IPS-18a (cell line): ENCODE results near the gene LRCH1.

Experiments used
- H3K27ac ChIP-seq: one replicate; pipeline ENCODE4 v1.5.1; 2013; ENCODE audit warnings: low read length
- H3K27me3 ChIP-seq: one replicate; pipeline ENCODE4 v1.6.1; 2013; ENCODE audit warnings: mild to moderate bottlenecking, low read length; ENCODE audit not compliant: control insufficient read depth, insufficient read depth
- H3K36me3 ChIP-seq: one replicate; pipeline ENCODE4 v1.6.1; 2013; ENCODE audit warnings: low read depth, low read length; ENCODE audit not compliant: control insufficient read depth
- H3K4me1 ChIP-seq: one replicate; pipeline ENCODE4 v1.6.1; 2013; ENCODE audit warnings: low read depth, low read length; ENCODE audit not compliant: control insufficient read depth
- H3K4me3 ChIP-seq: one replicate; pipeline ENCODE4 v1.5.1; 2013; ENCODE audit warnings: low read length
- H3K9ac ChIP-seq: one replicate; pipeline ENCODE4 v1.6.1; 2013; ENCODE audit warnings: mild to moderate bottlenecking, low read length, moderate library complexity
- H3K9me3 ChIP-seq: one replicate; pipeline ENCODE4 v1.6.1; 2013; ENCODE audit warnings: low read depth, low read length; ENCODE audit not compliant: control insufficient read depth

LRCH1 gene

GRCh38 chr13:46739447-46740098, 186.6 kb downstream of the LRCH1 start:
- H3K27ac ChIP-seq, result no peak overlapping the region
- H3K4me3 ChIP-seq, result no peak overlapping the region
- H3K36me3 ChIP-seq, result no peaks in the 10 kb centered on the region
- no peaks in the 10 kb centered on the region for H3K9me3 ChIP-seq
- H3K4me1 ChIP-seq, result peaks cover 4% of the 10 kb centered on the region
- H3K9ac ChIP-seq, result no peak overlapping the region
- H3K27me3 ChIP-seq, result no peaks in the 10 kb centered on the region

- Histone ChIP-seq H3K27me3 (no peaks in the 10 kb centered on the region), H3K9me3 (no peaks in the 10 kb centered on the region), H3K4me1 (no peaks in the 10 kb centered on the region), H3K36me3 (no peaks in the 10 kb centered on the region), H3K27ac (no peak overlapping the region), H3K4me3 (no peak overlapping the region), H3K9ac (no peak overlapping the region)
These were observed 190.2 kb downstream of the LRCH1 start for GRCh38 chr13:46743191-46743590.

- H3K4me1 ChIP-seq, result no peaks in the 10 kb centered on the region
- H3K36me3 ChIP-seq, result no peaks in the 10 kb centered on the region
- H3K9ac ChIP-seq, result no peak overlapping the region
- no peaks in the 10 kb centered on the region for H3K9me3 ChIP-seq
- no peak overlapping the region for H3K27ac ChIP-seq
- H3K27me3 ChIP-seq, result no peaks in the 10 kb centered on the region
- no peak overlapping the region for H3K4me3 ChIP-seq
These were observed 192.1 kb downstream of the LRCH1 start for GRCh38 chr13:46745062-46745461.

DNA sequence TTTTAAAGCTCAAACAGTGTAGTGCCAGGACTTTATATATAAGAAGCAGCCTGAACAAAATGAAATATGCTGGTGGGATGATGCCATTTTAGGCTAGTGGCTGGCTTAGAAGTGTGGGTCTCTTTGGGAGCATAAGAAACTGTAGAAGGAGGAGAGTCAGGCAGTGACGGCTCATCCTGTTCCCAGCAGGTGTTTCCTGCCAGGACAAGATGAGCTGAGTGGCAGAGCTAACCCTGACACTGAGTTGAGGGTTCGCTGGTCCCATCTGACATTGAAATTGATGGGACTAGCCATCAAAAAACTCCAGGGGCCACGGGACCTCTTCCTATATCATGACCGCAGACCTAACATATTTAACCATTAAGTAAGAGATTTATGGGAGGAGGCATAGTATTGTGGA, 192.7 kb downstream of the LRCH1 start:
- Histone ChIP-seq H3K4me3 (no peak overlapping the region), H3K9me3 (no peaks in the 10 kb centered on the region), H3K27ac (no peak overlapping the region), H3K27me3 (no peaks in the 10 kb centered on the region), H3K9ac (no peak overlapping the region), H3K36me3 (peaks cover 3% of the 10 kb centered on the region), H3K4me1 (no peaks in the 10 kb centered on the region)

DNA sequence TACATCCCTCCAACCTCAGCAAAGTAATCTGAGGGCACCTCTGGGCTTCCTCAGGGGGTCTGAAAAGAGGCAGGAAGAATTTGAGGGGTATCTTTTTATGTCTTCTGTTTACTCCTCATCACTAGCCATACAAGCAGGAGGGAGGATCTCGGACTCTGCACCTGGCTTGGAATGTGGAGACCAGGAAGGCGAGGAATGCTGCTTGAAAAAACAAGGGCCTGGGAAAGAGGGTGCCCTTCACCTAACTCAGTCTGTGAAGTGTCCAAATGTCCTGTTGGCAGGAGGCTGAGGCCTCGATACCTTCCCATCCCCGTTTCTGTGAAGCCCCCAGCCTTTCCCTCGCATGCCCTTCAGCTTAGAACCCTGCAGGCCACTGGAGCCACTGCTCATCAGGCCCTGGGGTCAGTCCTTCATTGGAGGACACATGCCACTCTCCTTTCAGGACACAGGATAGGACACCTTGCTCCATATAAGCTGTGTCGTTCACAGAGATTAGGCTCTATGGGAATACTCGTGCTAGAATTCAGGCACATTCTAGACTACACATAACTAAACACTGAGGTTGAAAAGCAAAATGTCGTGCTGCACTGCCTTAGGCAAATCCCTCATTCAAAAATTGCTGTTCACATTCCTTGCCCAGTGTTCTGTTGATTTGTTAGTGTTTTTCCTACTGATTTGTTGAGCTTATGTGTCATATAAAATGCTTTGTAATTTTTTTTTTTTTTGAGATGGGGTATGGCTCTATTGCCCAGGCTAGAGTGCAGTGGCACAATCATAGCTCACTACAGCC, 194.3 kb downstream of the LRCH1 start:
- Histone ChIP-seq H3K9ac (no peak overlapping the region), H3K27me3 (no peaks in the 10 kb centered on the region), H3K36me3 (peaks cover 3% of the 10 kb centered on the region), H3K4me3 (no peak overlapping the region), H3K9me3 (no peaks in the 10 kb centered on the region), H3K27ac (no peak overlapping the region), H3K4me1 (no peaks in the 10 kb centered on the region)

DNA sequence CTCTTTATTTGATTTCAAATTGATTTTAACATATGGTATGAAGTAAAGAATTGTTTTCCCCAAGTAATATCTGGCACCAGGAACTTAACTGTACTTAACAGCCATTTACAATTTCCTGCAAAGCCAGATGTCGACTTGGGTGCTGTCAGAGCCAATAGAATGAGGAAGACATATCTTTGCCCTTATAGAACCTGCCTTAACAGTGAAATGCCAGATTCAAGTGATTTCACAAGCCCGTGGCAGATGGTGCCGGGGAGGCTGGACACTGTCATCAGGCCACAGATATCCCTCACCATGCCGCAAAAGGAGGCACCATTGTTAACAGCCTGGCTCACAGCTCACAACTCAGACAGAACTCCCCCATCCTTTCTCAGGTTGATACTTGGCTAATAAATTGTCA, 195.3 kb downstream of the LRCH1 start:
- no peak overlapping the region for H3K4me3 ChIP-seq
- no peaks in the 10 kb centered on the region for H3K4me1 ChIP-seq
- no peak overlapping the region for H3K9ac ChIP-seq
- no peaks in the 10 kb centered on the region for H3K27me3 ChIP-seq
- H3K9me3 ChIP-seq, result no peaks in the 10 kb centered on the region
- H3K36me3 ChIP-seq, result peaks cover 3% of the 10 kb centered on the region
- H3K27ac ChIP-seq, result no peak overlapping the region

- peaks cover 3% of the 10 kb centered on the region for H3K36me3 ChIP-seq
- no peak overlapping the region for H3K27ac ChIP-seq
- no peaks in the 10 kb centered on the region for H3K9me3 ChIP-seq
- H3K9ac ChIP-seq, result no peak overlapping the region
- H3K4me1 ChIP-seq, result no peaks in the 10 kb centered on the region
- no peaks in the 10 kb centered on the region for H3K27me3 ChIP-seq
- no peak overlapping the region for H3K4me3 ChIP-seq
These were observed 197.0 kb downstream of the LRCH1 start for GRCh38 chr13:46749951-46750350.

DNA sequence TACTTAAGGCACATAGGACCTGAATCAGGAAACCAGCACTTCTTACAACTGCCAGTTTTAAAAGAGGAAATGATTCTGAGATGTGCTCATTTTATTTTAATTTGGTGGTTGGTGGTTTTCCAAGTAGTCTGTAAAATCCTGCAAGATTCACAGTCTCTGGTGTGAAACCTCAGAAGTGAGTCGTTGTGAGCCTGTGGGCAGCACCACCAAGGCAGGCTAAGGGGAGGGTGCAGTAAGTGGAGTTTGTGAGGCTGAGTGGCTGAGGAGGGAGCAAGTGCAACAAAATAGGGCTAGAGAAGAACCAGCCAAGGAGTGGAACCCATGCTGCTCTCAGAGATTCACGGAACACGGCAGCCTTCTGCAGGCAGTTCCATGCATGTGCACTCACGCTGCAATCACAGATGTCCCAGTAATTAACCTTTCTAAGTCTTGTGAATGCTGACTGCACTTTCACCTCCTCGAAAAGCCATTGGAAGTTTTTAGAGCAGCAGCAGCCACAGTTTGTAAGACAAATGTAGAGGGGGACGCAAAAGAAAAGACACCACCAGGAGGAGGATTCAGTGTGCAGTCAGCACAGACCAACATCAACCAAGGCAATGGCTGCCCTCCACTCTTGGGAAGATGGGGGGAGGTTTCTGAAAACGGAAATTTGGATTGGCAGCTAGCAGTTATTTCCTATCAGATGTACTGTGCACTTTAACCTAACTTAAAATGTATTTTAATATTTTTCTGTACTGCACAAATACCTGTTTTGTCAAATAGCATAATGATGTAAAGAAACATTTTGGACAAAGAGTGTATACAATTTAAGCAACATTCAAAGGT, 199.1 kb downstream of the LRCH1 start:
- H3K27me3 ChIP-seq, result no peaks in the 10 kb centered on the region
- peaks cover 4% of the 10 kb centered on the region for H3K4me1 ChIP-seq
- peaks cover 3% of the 10 kb centered on the region for H3K36me3 ChIP-seq
- no peak overlapping the region for H3K9ac ChIP-seq
- no peaks in the 10 kb centered on the region for H3K9me3 ChIP-seq
- no peak overlapping the region for H3K27ac ChIP-seq
- no peak overlapping the region for H3K4me3 ChIP-seq

DNA sequence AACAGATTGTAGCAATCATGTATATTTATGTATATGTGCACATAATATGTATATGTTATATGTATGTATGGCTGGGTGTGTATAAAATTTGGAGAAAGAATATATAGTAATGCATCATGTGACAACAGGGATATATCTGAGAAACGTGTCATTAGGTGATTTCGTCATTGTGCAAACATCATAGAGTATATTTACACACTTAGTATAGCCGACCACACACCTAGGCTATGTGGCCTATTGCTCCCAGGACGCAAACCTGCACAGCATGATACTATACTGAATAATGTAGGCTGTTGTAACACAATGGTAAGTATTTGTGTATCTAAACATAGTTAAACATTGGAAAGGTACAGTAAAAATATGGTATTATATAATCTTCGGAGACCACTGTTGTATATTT, 200.2 kb downstream of the LRCH1 start:
- Histone ChIP-seq H3K36me3 (peaks cover 3% of the 10 kb centered on the region), H3K4me1 (peaks cover 5% of the 10 kb centered on the region), H3K27ac (no peak overlapping the region), H3K9me3 (no peaks in the 10 kb centered on the region), H3K9ac (no peak overlapping the region), H3K27me3 (no peaks in the 10 kb centered on the region), H3K4me3 (no peak overlapping the region)

GRCh38 chr13:46753917-46754316, 200.9 kb downstream of the LRCH1 start:
- Histone ChIP-seq H3K27me3 (no peaks in the 10 kb centered on the region), H3K9ac (no peak overlapping the region), H3K4me1 (peaks cover 5% of the 10 kb centered on the region), H3K36me3 (peaks cover 3% of the 10 kb centered on the region), H3K4me3 (no peak overlapping the region), H3K27ac (no peak overlapping the region), H3K9me3 (no peaks in the 10 kb centered on the region)

DNA sequence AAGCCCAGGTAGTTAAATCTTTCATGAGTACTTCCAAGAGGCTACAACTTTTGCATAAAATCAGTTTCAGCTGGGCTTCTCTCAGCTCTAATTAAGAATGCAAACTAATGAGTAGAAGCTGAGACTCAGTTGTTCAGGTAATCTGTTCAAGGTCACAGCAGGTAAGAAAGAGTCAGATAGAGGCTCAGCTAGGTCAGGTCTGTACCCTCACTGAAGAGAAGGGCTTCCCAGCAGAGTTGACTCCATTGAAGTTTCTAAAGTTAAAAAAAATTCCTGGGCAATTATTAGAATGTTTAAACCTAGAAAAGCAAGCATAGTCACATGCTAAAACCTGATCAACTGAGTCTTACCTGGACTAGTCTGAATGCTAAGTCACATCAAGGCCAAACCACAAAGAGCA, 201.8 kb downstream of the LRCH1 start:
- Histone ChIP-seq H3K27me3 (no peaks in the 10 kb centered on the region), H3K36me3 (peaks cover 3% of the 10 kb centered on the region), H3K27ac (no peak overlapping the region), H3K9me3 (no peaks in the 10 kb centered on the region), H3K4me1 (peaks cover 5% of the 10 kb centered on the region), H3K4me3 (no peak overlapping the region), H3K9ac (no peak overlapping the region)
